CD1c-positive myeloid dendritic cell (primary cell): ENCODE measurements around the gene SELENOI.
"Not testable (repeated sequence)": the region's sequence is repeated elsewhere in the genome, so short reads cannot be mapped to it uniquely, and the experiment has no call there.

Experiments
- DNase-seq: peaks from one replicate; pipeline ENCODE4 v3.0.0-alpha.2; 2016; ENCODE audit errors: extremely low spot score

Gene SELENOI

GRCh38 chr2:26345545-26346453 lies at the start of gene SELENOI:
Gene SELENOI (plus strand): TSS chr2:26346143. CDS start chr2:26346233, 90 bp downstream.
- peak; percentile 100 for DNase-seq

- DNase-seq: no peak
Measured at GRCh38 chr2:26297061-26297460, 48.9 kb upstream of the SELENOI start.

GRCh38 chr2:26298286-26298637 lies 47.7 kb upstream of the SELENOI start:
- no peak for DNase-seq

GRCh38 chr2:26298638-26299393 lies 47.1 kb upstream of the SELENOI start:
- peak; percentile 43 for DNase-seq

- peak; percentile 24 for DNase-seq
Measured at GRCh38 chr2:26299471-26300101, 46.4 kb upstream of the SELENOI start.

- DNase-seq: peak; percentile 69
Measured at GRCh38 chr2:26300234-26300925, 45.6 kb upstream of the SELENOI start.

- no peak for DNase-seq
Measured at GRCh38 chr2:26302846-26303245, 43.1 kb upstream of the SELENOI start.

- DNase-seq: not testable (repeated sequence)
Measured at GRCh38 chr2:26305094-26305493, 40.8 kb upstream of the SELENOI start.

- no peak for DNase-seq
Measured at GRCh38 chr2:26305540-26305939, 40.4 kb upstream of the SELENOI start.

GRCh38 chr2:26309921-26310320 lies 36.0 kb upstream of the SELENOI start:
- DNase-seq: no peak

GRCh38 chr2:26312471-26312870 lies 33.5 kb upstream of the SELENOI start:
- no peak for DNase-seq

GRCh38 chr2:26313446-26313845 lies 32.5 kb upstream of the SELENOI start:
- no peak for DNase-seq

GRCh38 chr2:26314243-26314642 lies 31.7 kb upstream of the SELENOI start:
- DNase-seq: no peak

GRCh38 chr2:26316041-26316440 lies 29.9 kb upstream of the SELENOI start:
- DNase-seq: no peak

- DNase-seq: no peak
Measured at GRCh38 chr2:26316845-26317244, 29.1 kb upstream of the SELENOI start.

GRCh38 chr2:26317377-26318105 lies 28.4 kb upstream of the SELENOI start:
- no peak for DNase-seq

- DNase-seq: no peak
Measured at GRCh38 chr2:26318950-26319349, 27.0 kb upstream of the SELENOI start.

GRCh38 chr2:26324479-26324878 lies 21.5 kb upstream of the SELENOI start:
- not testable (repeated sequence) for DNase-seq

GRCh38 chr2:26324903-26325302 lies 21.0 kb upstream of the SELENOI start:
- DNase-seq: no peak

GRCh38 chr2:26325851-26326250 lies 20.1 kb upstream of the SELENOI start:
- DNase-seq: no peak

GRCh38 chr2:26326514-26326913 lies 19.4 kb upstream of the SELENOI start:
- no peak for DNase-seq
